ENCODE measurements around the gene SNX1. TPM values are rescaled to one million over a fixed set of nuclear protein-coding genes. Genes with fewer than 3 reads are reported as not detected.
A peak's percentile ranks its signal among the peaks of the same experiment; 100 is the strongest.

The SNX1 gene
- total RNA-seq, 1 donor from 2014 or later = 38.1 TPM

GRCh38 chr15:64151727-64152506 is 56.1 kb downstream of the SNX1 start, which contains the start of gene SNX22:
Gene SNX22, plus strand, starts transcription at chr15:64151731. Its CDS starts 45 bp downstream, at chr15:64151776.
- H3K27me3 ChIP-seq (ENCODE audit: control insufficient read depth, insufficient read depth, low read length) = peaks cover 15% of the 10 kb centered on the region
- H3K36me3 ChIP-seq (ENCODE audit: control insufficient read depth, insufficient read depth, low read length) = peaks cover 2% of the 10 kb centered on the region
- TF ChIP-seq CTCF (IDR thresholded peaks at IDR 0.05; ENCODE audit: insufficient read depth, low read length, poor library complexity, severe bottlenecking) = no peak
- DNase-seq (ENCODE audit: low read depth) = no peak
- H3K4me3 ChIP-seq (ENCODE audit: low read depth, low read length) = peak within 1 kb of the TSS; percentile 52

GRCh38 chr15:64152507-64153387 is 57.0 kb downstream of the SNX1 start:
- no peak for TF ChIP-seq CTCF (IDR thresholded peaks at IDR 0.05; ENCODE audit: insufficient read depth, low read length, poor library complexity, severe bottlenecking)
- peak overlapping the region; percentile 52 for H3K4me3 ChIP-seq (ENCODE audit: low read depth, low read length)

GRCh38 chr15:64153480-64154367 is 57.9 kb downstream of the SNX1 start:
- Histone ChIP-seq H3K36me3 (ENCODE audit: control insufficient read depth, insufficient read depth, low read length) (peaks cover 4% of the 10 kb centered on the region), H3K4me3 (ENCODE audit: low read depth, low read length) (no peak overlapping the region), H3K27me3 (ENCODE audit: control insufficient read depth, insufficient read depth, low read length) (peaks cover 15% of the 10 kb centered on the region)
- peak; percentile 39 for DNase-seq (ENCODE audit: low read depth)
- TF ChIP-seq CTCF (IDR thresholded peaks at IDR 0.05; ENCODE audit: insufficient read depth, low read length, poor library complexity, severe bottlenecking) = peak; percentile 99

More at GRCh38 chr15:64152507-64153387, 57.0 kb downstream of the SNX1 start:
- peaks cover 2% of the 10 kb centered on the region for H3K36me3 ChIP-seq (ENCODE audit: control insufficient read depth, insufficient read depth, low read length)
- no peak for DNase-seq (ENCODE audit: low read depth)
- H3K27me3 ChIP-seq (ENCODE audit: control insufficient read depth, insufficient read depth, low read length) = peaks cover 15% of the 10 kb centered on the region

GRCh38 chr15:64155802-64156651 is 60.2 kb downstream of the SNX1 start:
- no peak overlapping the region for H3K4me3 ChIP-seq (ENCODE audit: low read depth, low read length)
- no peak for DNase-seq (ENCODE audit: low read depth)
- H3K36me3 ChIP-seq (ENCODE audit: control insufficient read depth, insufficient read depth, low read length) = peaks cover 6% of the 10 kb centered on the region
- H3K27me3 ChIP-seq (ENCODE audit: control insufficient read depth, insufficient read depth, low read length) = peaks cover 15% of the 10 kb centered on the region
- no peak for TF ChIP-seq CTCF (IDR thresholded peaks at IDR 0.05; ENCODE audit: insufficient read depth, low read length, poor library complexity, severe bottlenecking)

Measured in kidney epithelial cell (primary cell).